ENCODE results near the gene ZFR2. TPM values are rescaled to one million over a fixed set of nuclear protein-coding genes. Genes with fewer than 3 reads are reported as not detected.
"Not testable (repeated sequence)": the region's sequence is repeated elsewhere in the genome, so short reads cannot be mapped to it uniquely, and the experiment has no call there.

ZFR2 gene
- total RNA-seq, 1 donor from 2014 or later: not detected

DNA sequence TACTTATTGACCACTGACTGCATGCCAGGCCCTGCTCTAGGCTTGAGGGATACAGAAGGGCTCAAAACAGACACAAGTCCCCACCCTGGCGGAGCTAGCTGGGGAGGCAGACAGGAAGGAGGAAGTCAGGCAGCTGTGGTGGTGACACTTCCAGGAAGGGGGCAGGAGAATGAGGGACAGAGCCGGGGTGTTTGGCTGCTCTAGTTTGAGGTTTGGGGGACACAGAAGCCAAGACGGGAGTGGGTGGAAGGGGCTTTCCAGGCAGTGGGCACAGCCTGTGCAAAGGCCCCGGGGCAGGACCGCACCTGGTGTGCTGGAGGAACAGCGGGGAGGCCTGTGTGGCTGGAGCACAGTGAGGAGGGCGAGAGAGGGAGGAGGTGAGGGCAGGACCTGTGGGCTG lies 102.3 kb downstream of the ZFR2 start:
- peaks cover 12% of the 10 kb centered on the region for H3K4me1 ChIP-seq
- peaks cover 0 to 33% of the 10 kb centered on the region in 2 donors for H3K36me3 ChIP-seq
- no peaks in the 10 kb centered on the region for H3K27me3 ChIP-seq
- H3K27ac ChIP-seq: no peak overlapping the region
- TF ChIP-seq POLR2A (IDR thresholded peaks at IDR 0.05) (no peak), POLR2AphosphoS5 (IDR thresholded peaks at IDR 0.05; ENCODE audit: insufficient read depth in 1 of 2, low read depth in 1 of 2) (no peak)
- TF ChIP-seq, protein P1, sequence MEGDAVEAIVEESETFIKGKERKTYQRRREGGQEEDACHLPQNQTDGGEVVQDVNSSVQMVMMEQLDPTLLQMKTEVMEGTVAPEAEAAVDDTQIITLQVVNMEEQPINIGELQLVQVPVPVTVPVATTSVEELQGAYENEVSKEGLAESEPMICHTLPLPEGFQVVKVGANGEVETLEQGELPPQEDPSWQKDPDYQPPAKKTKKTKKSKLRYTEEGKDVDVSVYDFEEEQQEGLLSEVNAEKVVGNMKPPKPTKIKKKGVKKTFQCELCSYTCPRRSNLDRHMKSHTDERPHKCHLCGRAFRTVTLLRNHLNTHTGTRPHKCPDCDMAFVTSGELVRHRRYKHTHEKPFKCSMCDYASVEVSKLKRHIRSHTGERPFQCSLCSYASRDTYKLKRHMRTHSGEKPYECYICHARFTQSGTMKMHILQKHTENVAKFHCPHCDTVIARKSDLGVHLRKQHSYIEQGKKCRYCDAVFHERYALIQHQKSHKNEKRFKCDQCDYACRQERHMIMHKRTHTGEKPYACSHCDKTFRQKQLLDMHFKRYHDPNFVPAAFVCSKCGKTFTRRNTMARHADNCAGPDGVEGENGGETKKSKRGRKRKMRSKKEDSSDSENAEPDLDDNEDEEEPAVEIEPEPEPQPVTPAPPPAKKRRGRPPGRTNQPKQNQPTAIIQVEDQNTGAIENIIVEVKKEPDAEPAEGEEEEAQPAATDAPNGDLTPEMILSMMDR (IDR thresholded peaks at IDR 0.05): no peak
- DNase-seq (ENCODE audit: extremely low spot score in 2 of 2): no peak
- intact Hi-C loops (cut with DNase I): no loop called here
- no peaks in the 10 kb centered on the region for H3K9me3 ChIP-seq
- H3K4me3 ChIP-seq: no peak overlapping the region

DNA sequence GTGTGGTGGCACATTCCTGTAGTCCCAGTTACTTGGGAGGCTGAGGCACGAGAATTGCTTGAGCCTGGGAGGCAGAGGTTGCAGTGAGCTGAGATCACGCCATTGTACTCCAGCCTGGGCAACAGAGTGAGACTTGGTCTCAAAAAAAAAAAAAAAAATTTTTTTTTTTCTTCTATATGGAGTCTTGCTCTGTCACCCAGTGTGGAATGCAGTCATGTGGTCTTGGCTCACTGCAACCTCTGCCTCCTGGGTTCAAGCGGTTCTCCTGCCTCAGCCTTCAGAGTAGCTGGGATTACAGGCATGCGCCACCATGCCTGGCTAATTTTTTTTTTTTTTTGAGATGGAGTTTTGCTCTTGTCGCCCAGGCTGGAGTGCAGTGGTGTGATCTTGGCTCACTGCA lies 103.1 kb downstream of the ZFR2 start:
- DNase-seq (ENCODE audit: extremely low spot score in 2 of 2); H3K9me3 ChIP-seq; H3K27ac ChIP-seq; H3K27me3 ChIP-seq; intact Hi-C loops (cut with DNase I); H3K4me3 ChIP-seq: not testable (repeated sequence)
- peaks cover 0 to 33% of the 10 kb centered on the region in 2 donors for H3K36me3 ChIP-seq
- H3K4me1 ChIP-seq: peaks cover 17% of the 10 kb centered on the region

DNA sequence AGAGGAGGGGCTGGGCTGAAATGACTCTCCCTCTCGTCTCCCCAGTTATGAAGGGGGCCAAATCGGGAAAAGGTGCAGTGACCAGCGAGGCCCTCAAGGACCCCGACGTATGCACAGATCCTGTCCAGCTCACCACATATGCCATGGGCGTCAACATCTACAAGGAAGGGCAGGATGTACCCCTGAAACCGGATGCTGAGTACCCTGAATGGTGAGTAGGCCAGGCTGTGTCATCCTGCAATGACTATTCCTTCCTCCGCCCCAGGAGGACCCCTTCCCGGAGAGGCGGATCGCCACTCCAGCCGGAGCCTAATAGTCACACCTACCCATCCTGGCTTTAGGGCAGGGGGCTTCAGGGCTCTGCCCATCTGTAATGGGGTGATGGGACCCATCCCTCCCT lies 103.7 kb downstream of the ZFR2 start:
- no peak for DNase-seq (ENCODE audit: extremely low spot score in 2 of 2)
- Histone ChIP-seq H3K27ac (no peak overlapping the region), H3K36me3 (peaks cover 0 to 33% of the 10 kb centered on the region in 2 donors), H3K4me3 (no peak overlapping the region), H3K27me3 (no peaks in the 10 kb centered on the region), H3K9me3 (no peaks in the 10 kb centered on the region), H3K4me1 (peaks cover 23% of the 10 kb centered on the region)
- TF ChIP-seq, protein P1 (IDR thresholded peaks at IDR 0.05): no peak
- TF ChIP-seq POLR2AphosphoS5 (IDR thresholded peaks at IDR 0.05; ENCODE audit: insufficient read depth in 1 of 2, low read depth in 1 of 2) (no peak), POLR2A (IDR thresholded peaks at IDR 0.05) (no peak)
- intact Hi-C loops (cut with DNase I): no loop called here

DNA sequence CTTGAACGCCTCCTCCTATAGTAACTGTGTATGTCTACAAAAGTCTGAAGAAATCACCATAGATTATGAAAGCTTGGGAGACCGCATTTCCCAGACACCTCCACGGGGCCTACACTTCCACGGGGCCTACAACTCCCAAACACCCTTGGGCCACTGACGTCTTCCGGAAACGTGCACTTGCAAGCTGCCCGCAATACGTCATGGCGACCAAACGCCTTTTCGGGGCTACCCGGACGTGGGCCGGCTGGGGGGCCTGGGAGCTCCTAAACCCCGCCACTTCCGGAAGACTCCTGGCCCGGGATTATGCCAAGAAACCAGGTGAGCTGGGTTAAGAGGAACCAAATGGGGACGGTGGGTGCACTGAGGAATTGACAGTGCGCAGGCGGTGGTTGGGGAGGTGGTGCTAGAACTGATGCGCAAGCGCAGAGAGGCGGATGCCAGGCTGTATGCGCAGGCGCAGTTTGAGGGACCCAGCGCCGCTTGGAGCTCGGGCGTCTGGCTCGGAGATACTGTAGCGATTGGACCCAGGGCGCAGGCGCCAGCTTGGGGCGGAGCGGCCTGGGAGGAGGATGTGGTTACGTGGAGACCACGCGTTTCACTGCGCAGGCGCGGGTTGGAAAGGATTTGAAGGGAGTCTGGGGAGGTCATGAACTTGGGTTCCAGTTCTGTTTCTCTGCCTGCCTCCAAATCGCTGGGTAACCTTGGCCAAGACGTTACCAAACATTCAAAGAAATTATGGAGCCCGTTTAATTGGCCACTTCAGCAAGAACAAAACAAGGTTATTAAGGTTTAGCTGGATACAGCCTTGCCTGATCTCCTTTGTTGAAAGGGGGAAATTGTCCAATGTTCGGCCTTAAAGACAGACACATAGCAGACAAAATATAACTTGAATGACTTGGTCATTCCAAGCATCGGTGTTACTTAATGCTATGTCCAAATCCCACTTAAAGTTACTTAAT lies 106.1 kb downstream of the ZFR2 start, which contains the start of gene MRPL54:
Gene MRPL54, plus strand, starts transcription at position 182 of the 959 bp plus-strand sequence. Its CDS starts 19 bp downstream, at position 201.
- H3K36me3 ChIP-seq: peaks cover 0 to 28% of the 10 kb centered on the region in 2 donors
- peak within 1 kb of the TSS; percentile 92 for H3K27ac ChIP-seq
- no peaks in the 10 kb centered on the region for H3K27me3 ChIP-seq
- DNase-seq (ENCODE audit: extremely low spot score in 2 of 2): peak in 1 of 2 donors; percentile 99
- H3K4me3 ChIP-seq: peak within 1 kb of the TSS; percentile 75 to 86
- H3K4me1 ChIP-seq: peaks cover 38% of the 10 kb centered on the region
- intact Hi-C loops (cut with DNase I): no loop called here
- TF ChIP-seq POLR2A (IDR thresholded peaks at IDR 0.05) (peak in 1 of 2 donors; percentile 50), POLR2AphosphoS5 (IDR thresholded peaks at IDR 0.05; ENCODE audit: insufficient read depth in 1 of 2, low read depth in 1 of 2) (peak; percentile 95 to 99)
- TF ChIP-seq, protein P1 (IDR thresholded peaks at IDR 0.05): no peak
- no peaks in the 10 kb centered on the region for H3K9me3 ChIP-seq

DNA sequence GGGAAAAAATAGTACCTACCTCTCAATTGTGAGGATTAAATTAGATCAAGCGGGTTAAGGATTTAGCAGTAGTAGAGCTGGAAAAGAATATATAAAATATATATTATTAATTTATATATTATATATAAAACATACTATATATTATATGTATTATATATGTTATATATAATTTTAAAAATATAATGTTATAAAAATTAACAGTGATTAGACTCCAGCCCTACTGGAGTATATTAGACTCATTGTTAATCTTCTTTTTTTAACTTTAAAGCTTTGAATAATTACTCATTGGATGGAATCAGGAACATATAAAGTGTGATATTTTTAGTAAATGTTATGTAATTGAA lies 106.7 kb downstream of the ZFR2 start:
- Histone ChIP-seq H3K36me3 (peaks cover 0 to 28% of the 10 kb centered on the region in 2 donors), H3K27ac (peak overlapping the region; percentile 92), H3K4me3 (no peak overlapping the region), H3K27me3 (no peaks in the 10 kb centered on the region), H3K4me1 (peaks cover 38% of the 10 kb centered on the region), H3K9me3 (no peaks in the 10 kb centered on the region)
- DNase-seq (ENCODE audit: extremely low spot score in 2 of 2): no peak
- TF ChIP-seq POLR2A (IDR thresholded peaks at IDR 0.05): no peak
- TF ChIP-seq, protein P1 (IDR thresholded peaks at IDR 0.05): no peak
- no peak for TF ChIP-seq POLR2AphosphoS5 (IDR thresholded peaks at IDR 0.05; ENCODE audit: insufficient read depth in 1 of 2, low read depth in 1 of 2)
- intact Hi-C loops (cut with DNase I): no loop called here
